Parathyroid adenoma (tissue), 2 donors: ENCODE measurements around the gene ADCY10.
"Not testable (repeated sequence)": the region's sequence is repeated elsewhere in the genome, so short reads cannot be mapped to it uniquely, and the experiment has no call there.

Experiments
- H2AFZ ChIP-seq: fragments of 300-600 bp; sonication (generic); one replicate; pipeline ENCODE4 v1.7.0; 2017; ENCODE audit warnings: antibody characterized with exemption, mild to moderate bottlenecking
- H3K27ac ChIP-seq: fragments of 300-600 bp; sonication (generic); one replicate; pipeline ENCODE4 v1.7.0; 2017
- H3K27me3 ChIP-seq: fragments of 300-600 bp; sonication (generic); one replicate; pipeline ENCODE4 v1.7.0; 2017; ENCODE audit warnings: low read length; ENCODE audit not compliant: control insufficient read depth, insufficient read depth
- H3K36me3 ChIP-seq: fragments of 300-600 bp; sonication (generic); one replicate; pipeline ENCODE4 v1.7.0; 2017; ENCODE audit warnings: low read length; ENCODE audit not compliant: control insufficient read depth, insufficient read depth
- H3K4me1 ChIP-seq: fragments of 300-600 bp; sonication (generic); one replicate; pipeline ENCODE4 v1.7.0; 2017; ENCODE audit warnings: control low read depth
- H3K4me2 ChIP-seq: fragments of 300-600 bp; sonication (generic); one replicate; pipeline ENCODE4 v1.7.0; 2017; ENCODE audit warnings: low read length
- H3K4me3 ChIP-seq: fragments of 300-600 bp; sonication (generic); one replicate; pipeline ENCODE4 v1.7.0; 2017; ENCODE audit warnings: low read depth, low read length
- H3K79me2 ChIP-seq: fragments of 300-600 bp; sonication (generic); one replicate; pipeline ENCODE4 v1.7.0; 2017; ENCODE audit warnings: control low read depth
- H3K9ac ChIP-seq: fragments of 300-600 bp; sonication (generic); one replicate; pipeline ENCODE4 v1.7.0; 2017; ENCODE audit warnings: mild to moderate bottlenecking
- H3K9me3 ChIP-seq: fragments of 300-600 bp; sonication (generic); one replicate; pipeline ENCODE4 v1.7.0; 2017; ENCODE audit warnings: low read length; ENCODE audit not compliant: control insufficient read depth
- CTCF ChIP-seq: fragments of 300-600 bp; sonication (generic); IDR thresholded peaks from one replicate; pipeline ENCODE4 v1.7.0; 2017; ENCODE audit warnings: antibody characterized with exemption, mild to moderate bottlenecking
- donor health status: primary hyperparathyroidism.

ADCY10 gene

DNA sequence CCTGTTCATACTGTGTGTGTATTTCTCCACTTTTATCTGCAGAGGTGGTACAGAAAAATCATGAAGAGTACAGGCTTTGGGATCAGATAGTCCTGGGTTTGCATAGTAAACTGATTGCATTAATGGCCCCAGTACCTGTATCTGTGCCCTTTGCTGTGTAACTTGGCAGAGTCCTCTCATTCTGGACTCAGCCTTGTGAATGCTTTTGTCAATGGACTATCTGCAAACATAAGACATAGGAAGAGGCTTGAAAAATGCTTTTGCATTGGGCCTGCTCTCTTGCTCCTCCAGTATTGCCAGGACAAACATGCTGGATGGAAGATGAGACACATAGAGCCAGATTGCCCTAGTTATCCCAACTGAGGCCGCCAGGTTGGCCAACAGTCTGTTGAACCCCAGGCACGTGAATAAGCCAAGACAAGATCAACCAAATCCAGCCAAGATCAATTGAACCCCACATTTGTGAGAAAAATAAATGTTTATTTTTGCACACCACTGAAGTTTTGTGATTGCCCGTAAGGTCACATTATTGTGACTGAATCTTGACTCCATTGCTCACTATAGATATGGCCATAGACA, 37.2 kb downstream of the ADCY10 start:
- no peak for TF ChIP-seq CTCF
- Histone ChIP-seq H3K9me3 (no peaks in the 10 kb centered on the region), H3K4me2 (no peak overlapping the region), H3K79me2 (no peaks in the 10 kb centered on the region), H3K4me1 (no peaks in the 10 kb centered on the region), H3K27me3 (no peaks in the 10 kb centered on the region), H3K36me3 (no peaks in the 10 kb centered on the region), H3K9ac (no peak overlapping the region), H3K27ac (no peak overlapping the region), H2AFZ (no peak overlapping the region), H3K4me3 (no peak overlapping the region)

GRCh38 chr1:167871331-167871730, 42.6 kb downstream of the ADCY10 start:
- H3K4me1 ChIP-seq = no peaks in the 10 kb centered on the region
- TF ChIP-seq CTCF = no peak

GRCh38 chr1:167869157-167870001, 44.6 kb downstream of the ADCY10 start:
- H3K27ac ChIP-seq, H3K9me3 ChIP-seq, H3K9ac ChIP-seq, H3K36me3 ChIP-seq, H3K4me3 ChIP-seq, H3K79me2 ChIP-seq, H3K27me3 ChIP-seq, H3K4me1 ChIP-seq, H3K4me2 ChIP-seq, H2AFZ ChIP-seq: not testable (repeated sequence)

More at GRCh38 chr1:167871331-167871730, 42.6 kb downstream of the ADCY10 start:
- peak overlapping the region; percentile 8 for H3K4me3 ChIP-seq
- no peak overlapping the region for H3K27ac ChIP-seq
- H3K27me3 ChIP-seq = no peaks in the 10 kb centered on the region
- H3K9me3 ChIP-seq = no peaks in the 10 kb centered on the region
- H3K36me3 ChIP-seq = no peaks in the 10 kb centered on the region
- H3K79me2 ChIP-seq = no peaks in the 10 kb centered on the region
- H3K9ac ChIP-seq = no peak overlapping the region
- H3K4me2 ChIP-seq = peak overlapping the region; percentile 10
- H2AFZ ChIP-seq = no peak overlapping the region

DNA sequence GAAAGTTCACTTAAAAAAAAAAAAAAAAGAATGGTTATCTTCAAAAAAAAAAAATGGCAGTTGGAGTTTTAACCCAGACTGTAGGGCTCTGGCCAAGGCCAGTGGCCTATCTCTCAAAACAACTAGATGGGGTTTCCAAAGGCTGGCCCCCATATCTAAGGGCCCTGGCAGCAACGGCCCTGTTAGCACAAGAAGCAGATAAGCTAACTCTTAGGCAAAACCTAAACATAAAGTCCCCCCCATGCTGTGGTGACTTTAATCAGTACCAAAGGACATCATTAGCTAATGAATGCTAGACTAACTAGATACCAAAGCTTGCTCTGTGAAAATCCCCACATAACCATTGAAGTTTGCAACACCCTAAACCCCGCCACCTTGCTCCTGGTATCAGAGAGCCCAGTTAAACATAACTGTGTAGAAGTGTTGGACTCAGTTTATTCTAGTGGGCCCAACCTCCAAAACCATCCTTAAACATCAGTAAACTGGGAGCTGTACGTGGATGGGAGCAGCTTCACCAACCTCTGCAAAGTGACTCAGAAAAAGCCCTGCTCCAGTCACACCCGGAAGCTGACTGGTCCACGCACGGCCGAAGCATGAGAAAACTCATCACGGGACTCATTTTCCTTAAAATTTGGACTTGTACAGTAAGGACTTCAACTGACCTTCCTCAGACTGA, 47.1 kb downstream of the ADCY10 start:
- H3K9ac ChIP-seq, H3K4me3 ChIP-seq, H3K27me3 ChIP-seq, H3K27ac ChIP-seq, H2AFZ ChIP-seq, H3K4me2 ChIP-seq, H3K4me1 ChIP-seq, H3K79me2 ChIP-seq, H3K36me3 ChIP-seq, H3K9me3 ChIP-seq: not testable (repeated sequence)

GRCh38 chr1:167866326-167866725, 47.6 kb downstream of the ADCY10 start:
- H3K4me1 ChIP-seq, H2AFZ ChIP-seq, H3K9ac ChIP-seq, H3K27ac ChIP-seq, H3K79me2 ChIP-seq, H3K4me2 ChIP-seq, H3K4me3 ChIP-seq, H3K36me3 ChIP-seq, H3K9me3 ChIP-seq, H3K27me3 ChIP-seq: not testable (repeated sequence)

DNA sequence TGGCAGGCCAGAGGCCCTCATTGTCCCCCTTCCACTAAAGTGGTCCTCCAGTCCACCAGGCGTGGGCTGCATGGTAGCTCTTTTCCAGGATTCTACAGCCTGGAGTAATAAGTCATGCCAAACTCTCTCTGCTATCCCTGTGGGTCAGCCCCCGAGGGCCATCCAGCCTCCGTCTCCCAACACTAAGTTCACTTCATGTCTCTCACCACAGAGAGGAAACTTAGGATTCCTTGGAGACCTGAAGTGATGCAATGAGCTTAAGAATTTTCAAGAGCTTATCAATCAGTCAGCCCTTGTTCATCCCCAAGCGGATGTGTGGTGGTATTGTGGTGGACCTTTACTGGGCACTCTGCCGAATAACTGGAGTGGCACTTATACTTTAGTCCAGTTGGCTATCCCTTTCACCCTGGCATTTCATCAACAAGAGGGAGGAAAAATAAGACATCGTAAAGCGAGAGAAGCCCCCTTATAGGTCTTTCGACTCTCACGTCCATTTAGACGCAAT, 48.1 kb downstream of the ADCY10 start:
- not testable (repeated sequence) for H3K9me3 ChIP-seq, H2AFZ ChIP-seq, H3K79me2 ChIP-seq, H3K27ac ChIP-seq, H3K4me3 ChIP-seq, H3K36me3 ChIP-seq, H3K9ac ChIP-seq, H3K27me3 ChIP-seq, H3K4me2 ChIP-seq, H3K4me1 ChIP-seq

GRCh38 chr1:167865193-167865592, 48.7 kb downstream of the ADCY10 start:
- H3K27me3 ChIP-seq, H3K9ac ChIP-seq, H3K9me3 ChIP-seq, H3K79me2 ChIP-seq, H3K4me2 ChIP-seq, H3K36me3 ChIP-seq, H2AFZ ChIP-seq, H3K27ac ChIP-seq, H3K4me3 ChIP-seq, H3K4me1 ChIP-seq: not testable (repeated sequence)
